GM19397 (cell line): ENCODE measurements around the gene USP44.

Experiments used
- ATAC-seq: cut with Tn5 transposase; IDR thresholded peaks from one replicate; pipeline ENCODE4 v1.9.1; 2021; ENCODE audit warnings: mild to moderate bottlenecking, moderate library complexity; ENCODE audit not compliant: unreplicated experiment

USP44 gene

GRCh38 chr12:95548539-95549391 lies 2.5 kb downstream of the USP44 start:
- no peak for ATAC-seq

GRCh38 chr12:95548056-95548538 lies 3.2 kb downstream of the USP44 start:
- no peak for ATAC-seq

DNA sequence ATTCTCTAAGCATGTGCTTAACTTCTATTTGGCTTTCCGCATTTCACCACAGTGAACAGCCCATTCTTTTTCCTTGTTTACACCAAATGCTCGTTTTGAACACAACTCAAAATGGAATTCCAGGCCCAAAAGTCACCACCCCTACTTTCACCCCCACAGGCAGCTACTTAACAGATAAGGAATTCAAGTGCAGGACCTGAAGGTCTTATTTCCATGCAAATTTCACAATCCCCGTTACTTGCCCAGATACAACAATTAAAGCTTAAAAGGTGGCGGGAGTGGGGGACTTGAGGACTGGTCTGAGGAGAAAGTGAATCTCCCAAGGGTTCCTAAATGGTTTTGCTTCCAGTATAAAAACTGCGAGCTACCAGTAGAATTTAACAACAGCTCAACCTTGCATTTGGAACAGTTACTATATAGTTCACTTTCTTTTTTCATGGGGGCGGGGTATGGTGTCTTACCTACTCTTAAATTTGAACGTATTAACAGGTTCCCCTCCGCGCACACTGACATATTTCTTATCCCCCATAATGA lies 3.7 kb downstream of the USP44 start:
- ATAC-seq: no peak

DNA sequence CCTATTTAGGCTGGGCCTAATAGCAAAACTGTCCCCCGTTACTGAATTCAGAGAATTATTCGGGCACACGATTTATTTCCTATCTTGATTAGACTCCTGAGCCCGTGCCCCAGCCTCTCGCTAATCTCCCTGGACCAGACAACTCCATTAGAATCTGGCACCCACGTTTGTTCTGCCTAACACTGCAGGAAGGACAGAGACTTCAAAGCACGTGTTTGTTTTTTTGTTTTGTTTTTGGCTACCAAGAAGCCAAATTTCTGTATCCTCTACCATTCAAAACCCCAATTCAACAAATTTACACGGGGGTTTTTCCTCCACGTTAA lies 4.8 kb downstream of the USP44 start:
- ATAC-seq: no peak

DNA sequence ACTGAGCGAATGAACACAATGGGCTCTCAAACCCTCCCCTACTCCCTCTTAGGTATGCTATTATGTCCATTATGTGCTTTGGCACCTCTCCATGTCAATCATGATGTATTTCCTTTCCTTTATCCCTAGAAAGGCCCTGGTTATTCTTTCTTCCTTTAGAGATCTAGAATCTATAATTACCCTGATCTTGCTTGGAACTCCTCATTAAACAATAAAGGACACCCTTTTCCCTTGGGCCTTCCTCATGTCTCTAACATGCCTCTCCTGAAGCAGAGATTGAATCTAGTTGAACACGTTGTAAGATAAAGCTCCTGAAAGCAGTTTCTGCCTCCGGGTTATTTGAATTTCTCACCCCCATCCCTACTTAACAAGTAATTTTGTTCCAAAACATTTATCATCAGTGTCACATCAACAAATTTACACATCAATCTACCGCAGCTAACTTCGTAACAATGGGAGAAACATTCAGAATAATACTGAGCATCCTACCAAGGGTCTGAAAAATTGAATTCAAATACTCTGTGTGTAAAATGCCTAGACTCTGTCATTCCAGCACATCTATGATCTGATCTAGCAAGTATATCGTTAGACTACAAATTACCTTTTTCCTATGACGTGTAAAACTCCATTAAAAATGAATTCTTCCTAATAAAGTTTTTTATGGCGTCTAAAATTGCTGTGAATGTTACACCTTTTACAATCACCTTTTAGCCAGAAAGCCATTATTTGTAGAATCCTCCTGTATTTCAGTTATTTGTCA lies 5.4 kb downstream of the USP44 start:
- ATAC-seq: no peak

DNA sequence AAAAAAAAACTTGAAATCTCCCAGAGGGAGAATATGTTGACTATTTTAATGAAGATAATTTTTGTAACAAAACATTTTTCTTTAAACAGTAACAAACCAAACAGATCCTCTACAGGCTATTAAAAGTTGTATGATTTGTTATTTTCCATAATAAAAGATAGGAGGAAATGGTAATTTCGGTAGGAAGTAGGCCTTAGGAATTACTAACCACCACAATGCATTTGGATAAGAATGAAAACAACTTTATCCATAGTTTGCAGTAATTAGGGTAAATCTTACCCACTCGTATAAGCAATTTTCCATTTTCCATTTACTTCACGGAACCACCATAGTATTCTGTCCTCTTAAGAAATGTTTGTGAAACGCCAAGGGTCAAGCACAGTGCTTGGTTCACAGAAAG lies 6.0 kb downstream of the USP44 start:
- ATAC-seq: no peak

DNA sequence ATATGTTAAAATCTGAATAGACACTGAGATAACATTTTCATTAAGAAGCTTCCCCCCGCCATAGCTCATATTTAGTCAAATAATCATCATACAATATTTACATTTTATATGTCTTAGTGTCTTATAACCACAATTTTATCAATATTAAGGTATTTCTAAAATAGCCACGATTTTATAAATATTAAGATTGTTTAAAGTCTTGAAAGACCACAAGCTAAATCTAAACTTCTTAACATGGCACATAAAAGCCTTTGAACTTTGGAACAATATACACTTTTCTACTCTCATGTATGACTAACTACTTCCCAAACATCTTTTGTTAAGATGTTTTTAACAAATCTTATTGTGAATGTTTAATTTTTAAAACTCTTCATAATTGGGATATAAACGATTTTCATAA lies 6.5 kb downstream of the USP44 start:
- no peak for ATAC-seq

DNA sequence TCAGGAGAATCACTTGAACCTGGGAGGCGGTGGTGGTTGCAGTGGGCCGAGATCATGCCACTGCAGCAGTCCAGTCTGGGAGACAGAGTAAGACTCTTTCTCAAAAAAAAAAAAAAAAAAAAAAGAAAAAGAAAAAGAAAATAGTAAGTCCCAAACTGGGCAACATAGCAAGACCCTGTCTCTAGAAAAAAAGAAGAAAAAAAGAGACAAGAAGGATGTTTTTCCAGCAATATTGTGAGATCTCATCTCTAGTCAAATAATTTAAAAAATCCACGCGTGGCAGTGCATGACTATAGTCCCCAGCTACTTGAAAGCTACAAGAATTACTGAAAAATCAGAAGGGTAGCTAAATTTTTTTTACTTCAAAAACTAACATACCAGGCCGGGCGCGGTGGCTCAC lies 8.0 kb downstream of the USP44 start:
- no peak for ATAC-seq

DNA sequence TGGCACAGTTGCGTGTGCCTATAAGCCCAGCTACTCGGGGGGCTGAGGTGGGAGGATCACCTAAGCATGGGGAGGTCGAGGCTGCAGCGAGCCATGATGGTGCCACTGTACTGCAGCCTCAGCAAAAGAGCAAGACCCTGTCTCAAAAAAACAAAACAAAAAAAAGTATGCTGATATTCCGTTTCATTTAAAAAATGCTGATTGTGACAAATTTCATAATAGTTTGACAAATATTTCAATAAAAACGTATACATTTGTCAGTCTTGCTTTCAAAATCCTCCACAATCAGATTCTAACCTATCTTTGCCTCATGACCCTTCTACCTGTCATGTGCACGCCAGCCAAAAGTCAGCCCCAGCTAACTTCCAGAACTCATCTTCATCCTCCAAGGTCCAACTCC lies 9.8 kb downstream of the USP44 start:
- ATAC-seq: no peak

- no peak for ATAC-seq
Observed at GRCh38 chr12:95538656-95539055, 12.6 kb downstream of the USP44 start.

DNA sequence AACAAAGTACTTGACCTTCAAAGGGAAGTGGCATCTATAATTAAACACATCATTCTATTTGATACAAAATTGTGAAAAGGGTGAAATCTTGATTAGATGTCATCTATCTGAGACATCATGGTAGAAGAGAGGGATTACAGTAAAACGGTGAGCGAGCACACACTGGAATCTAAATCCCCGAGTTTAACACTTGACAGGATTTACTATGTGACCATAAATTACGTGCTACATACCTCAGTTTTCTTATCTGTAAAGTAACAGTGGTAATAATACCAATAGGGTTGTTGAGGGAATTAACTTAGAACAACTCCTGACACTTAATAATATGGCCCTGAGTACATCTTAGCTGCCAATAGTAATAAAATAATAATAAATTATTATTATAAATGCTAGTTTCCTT lies 13.3 kb downstream of the USP44 start:
- no peak for ATAC-seq

GRCh38 chr12:95533985-95534384 lies 17.3 kb downstream of the USP44 start:
- no peak for ATAC-seq

GRCh38 chr12:95532851-95533250 lies 18.4 kb downstream of the USP44 start:
- ATAC-seq: no peak

DNA sequence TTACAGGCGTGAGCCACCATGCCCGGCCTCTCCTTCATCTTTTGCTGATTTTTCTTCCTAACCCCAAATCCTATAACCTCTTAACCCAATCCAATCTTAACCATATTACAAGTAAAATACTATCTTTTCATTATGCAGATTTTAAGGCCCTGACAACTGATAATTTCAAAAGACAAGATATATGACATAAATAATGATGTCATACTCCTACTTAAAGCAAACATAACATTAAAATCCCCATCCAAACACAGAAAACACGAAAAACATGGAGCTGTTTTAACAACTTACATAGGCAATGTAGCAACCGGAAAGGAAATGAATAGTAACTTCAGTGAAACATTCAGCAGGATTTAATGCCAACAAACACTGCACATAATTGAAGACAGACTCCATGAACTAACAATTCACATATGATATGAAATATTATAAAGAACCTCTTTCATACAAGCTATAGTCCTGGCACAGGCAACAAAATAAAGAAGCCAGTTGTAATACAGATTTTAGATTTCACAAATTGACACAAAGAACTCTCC lies 21.5 kb downstream of the USP44 start:
- no peak for ATAC-seq

- ATAC-seq: no peak
Observed at GRCh38 chr12:95528431-95528830, 22.8 kb downstream of the USP44 start.

DNA sequence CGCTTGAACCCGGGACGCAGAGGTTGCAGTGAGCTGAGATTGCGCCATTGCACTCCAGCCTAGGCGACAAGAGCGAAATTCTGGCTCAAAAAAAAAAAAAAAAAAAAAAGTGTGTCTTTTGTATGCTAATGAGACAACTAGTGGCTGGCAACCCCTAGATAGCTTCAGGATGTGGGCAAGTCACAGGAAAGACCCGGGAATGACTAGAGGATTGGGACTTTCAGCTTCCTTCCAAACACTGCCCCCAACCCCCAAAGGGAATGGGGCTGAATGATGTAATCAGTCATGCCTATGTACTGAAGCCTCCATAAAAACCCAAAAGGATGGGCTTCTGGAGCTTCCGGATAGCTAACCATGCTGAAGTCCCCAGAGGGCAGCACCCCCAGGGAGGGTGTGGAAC lies 28.6 kb downstream of the USP44 start:
- no peak for ATAC-seq

GRCh38 chr12:95520816-95521215 lies 30.5 kb downstream of the USP44 start:
- ATAC-seq: no peak

GRCh38 chr12:95518944-95519343 lies 32.3 kb downstream of the USP44 start:
- ATAC-seq: no peak

DNA sequence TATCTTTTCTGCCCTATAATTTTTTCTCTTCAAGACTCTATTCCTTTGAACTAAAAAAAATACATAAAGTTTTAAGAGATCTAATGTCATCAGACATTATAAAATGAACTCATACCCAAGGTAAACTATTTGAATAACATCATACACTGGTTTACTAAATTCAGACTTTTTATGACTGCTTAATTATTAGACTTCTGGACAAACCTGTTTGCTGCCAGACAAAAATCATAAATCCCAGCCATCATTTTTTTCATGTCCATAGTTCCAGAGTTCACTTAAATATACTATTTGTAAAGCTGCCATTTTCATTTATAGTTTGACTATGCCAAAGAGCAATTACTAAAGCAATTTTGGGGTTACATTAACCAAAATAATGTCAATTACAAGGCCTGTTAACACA lies 34.0 kb downstream of the USP44 start:
- ATAC-seq: no peak

DNA sequence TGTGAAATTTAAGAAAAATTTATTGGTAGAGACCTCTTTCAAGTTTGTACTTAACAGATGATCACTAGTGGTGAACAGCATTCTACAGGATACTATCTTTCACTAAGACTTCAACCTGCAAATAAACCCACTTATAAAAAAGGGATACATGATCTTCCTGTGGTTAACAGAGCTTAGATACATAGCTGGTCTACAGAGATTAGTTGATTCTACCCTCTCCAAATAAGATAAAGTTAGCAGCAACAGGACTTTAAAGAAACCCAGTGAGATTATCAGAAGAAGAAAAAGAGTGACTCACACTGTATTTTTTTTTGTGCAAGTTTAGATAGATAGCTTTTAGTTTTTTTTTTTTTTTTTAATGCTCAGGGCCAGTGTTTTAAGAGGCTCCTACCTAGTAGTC lies 34.5 kb downstream of the USP44 start:
- ATAC-seq: no peak

DNA sequence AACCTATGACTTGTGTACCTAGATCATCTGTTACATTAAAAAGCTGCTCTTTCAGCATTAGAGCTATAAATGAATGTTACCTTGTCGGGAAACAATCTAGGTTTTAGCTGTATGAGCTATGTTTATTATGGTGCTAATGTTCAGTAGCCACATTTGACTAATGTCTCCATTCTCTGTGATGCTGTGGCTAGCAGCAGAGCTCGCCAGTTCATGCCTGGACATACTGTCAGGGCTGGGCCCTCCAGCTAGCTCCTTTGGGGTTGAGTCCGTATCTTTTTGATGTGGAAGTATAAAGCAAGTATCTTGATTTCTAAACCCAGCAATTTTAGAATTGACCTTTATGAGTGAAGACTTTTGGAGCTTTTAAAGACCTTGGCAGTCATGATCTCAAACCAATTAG lies 36.1 kb downstream of the USP44 start:
- no peak for ATAC-seq

DNA sequence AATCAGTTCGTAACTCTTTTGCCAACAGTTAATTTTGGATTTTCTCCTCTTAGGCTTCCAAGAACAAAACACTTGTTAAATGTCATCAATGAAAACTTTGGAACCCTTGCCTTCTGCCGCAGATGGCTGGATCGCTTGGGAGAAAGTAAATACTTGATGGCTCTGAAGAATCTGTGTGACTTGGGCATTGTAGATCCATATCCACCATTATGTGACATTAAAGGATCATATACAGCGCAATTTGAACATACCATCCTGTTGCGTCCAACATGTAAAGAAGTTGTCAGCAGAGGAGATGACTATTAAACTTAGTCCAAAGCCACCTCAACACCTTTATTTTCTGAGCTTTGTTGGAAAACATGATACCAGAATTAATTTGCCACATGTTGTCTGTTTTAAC lies 37.7 kb downstream of the USP44 start:
- no peak for ATAC-seq
